ENCODE data around the gene PDCD4. TPM values are rescaled to one million over a fixed set of nuclear protein-coding genes. Genes with fewer than 3 reads are reported as not detected.

The PDCD4 gene
- total RNA-seq, 1 experiment from 2014 or later, result 32.7 TPM

GRCh38 chr10:110919971-110920881, 48.5 kb downstream of the PDCD4 start:
- Mint-ChIP-seq H3K4me1 (peaks cover 32% of the 10 kb centered on the region), H3K9me3 (no peaks in the 10 kb centered on the region), H3K27me3 (ENCODE audit: low read depth) (no peaks in the 10 kb centered on the region), H3K27ac (peak overlapping the region; percentile 80), H3K4me3 (peak overlapping the region; percentile 89), H3K36me3 (no peaks in the 10 kb centered on the region)
- TF ChIP-seq CBFB (CRISPR knock-in tag; IDR thresholded peaks at IDR 0.05; ENCODE audit: low read depth), result no peak
- no peak for TF ChIP-seq ZNF138 (CRISPR knock-in tag; conservative IDR thresholded peaks at IDR 0.05)
- DNase-seq (ENCODE audit: low spot score) (peak; percentile 21), ATAC-seq (no peak)
- POLR2A ChIA-PET, result no interaction called here
- CTCF ChIA-PET, result no interaction called here

- CTCF ChIA-PET, result interaction anchor here (0.6 kb wide), 1 partner anchor 840 kb away, joined by 3 read pairs; no protein-coding TSS in a partner anchor
- Mint-ChIP-seq H3K9me3 (no peaks in the 10 kb centered on the region), H3K27me3 (ENCODE audit: low read depth) (no peaks in the 10 kb centered on the region), H3K36me3 (no peaks in the 10 kb centered on the region), H3K4me1 (0 out of 2 replicates have a peak, but pooled peaks cover 11% of the 10 kb centered on the region), H3K4me3 (no peak overlapping the region), H3K27ac (no peak overlapping the region)
- DNase-seq (ENCODE audit: low spot score) (no peak), ATAC-seq (no peak)
- POLR2A ChIA-PET, result no interaction called here
- no peak for TF ChIP-seq ZNF281 (CRISPR knock-in tag; IDR thresholded peaks at IDR 0.05)
- peak; percentile 70; the same call in 1 of the 2 replicates for TF ChIP-seq GABPB1 (CRISPR knock-in tag; IDR thresholded peaks at IDR 0.05)
- no peak for TF ChIP-seq TEAD1 (CRISPR knock-in tag; IDR thresholded peaks at IDR 0.05)
Observed at GRCh38 chr10:110923856-110924493, 52.2 kb downstream of the PDCD4 start.

- ATAC-seq, result no peak
- no peak overlapping the region for H3K4me3 Mint-ChIP-seq
- ChIA-PET POLR2A (interaction anchor here (2.7 kb wide), 1 partner anchor 9 kb away, joined by 13 read pairs; the partner anchor contains the start of genes BBIP1 and SHOC2), CTCF (interaction anchor here (2.1 kb wide), 1 partner anchor 9 kb away, joined by 10 read pairs; the partner anchor contains the start of genes BBIP1 and SHOC2)
- no peaks in the 10 kb centered on the region for H3K27me3 Mint-ChIP-seq (ENCODE audit: low read depth)
- H3K9me3 Mint-ChIP-seq, result no peaks in the 10 kb centered on the region
- no peaks in the 10 kb centered on the region for H3K36me3 Mint-ChIP-seq
- DNase-seq (ENCODE audit: low spot score), result no peak
- H3K4me1 Mint-ChIP-seq, result peaks cover 2% of the 10 kb centered on the region; the same call in 1 of the 2 replicates
- no peak overlapping the region for H3K27ac Mint-ChIP-seq
- no peak for TF ChIP-seq ZBTB43 (CRISPR knock-in tag; IDR thresholded peaks at IDR 0.05)
- TF ChIP-seq CREM (CRISPR knock-in tag; IDR thresholded peaks at IDR 0.05), result no peak
- TF ChIP-seq ZNF396 (CRISPR knock-in tag; IDR thresholded peaks at IDR 0.05; ENCODE audit: borderline replicate concordance), result no peak
- no peak for TF ChIP-seq ATF3 (CRISPR knock-in tag; conservative IDR thresholded peaks at IDR 0.05)
- no peak for TF ChIP-seq ATF2 (CRISPR knock-in tag; IDR thresholded peaks at IDR 0.05; ENCODE audit: borderline replicate concordance, low read depth)
- TF ChIP-seq ZBTB21 (CRISPR knock-in tag; IDR thresholded peaks at IDR 0.05; ENCODE audit: borderline replicate concordance), result no peak
- TF ChIP-seq HMGA2 (CRISPR knock-in tag; IDR thresholded peaks at IDR 0.05), result no peak
- TF ChIP-seq ZNF281 (CRISPR knock-in tag; IDR thresholded peaks at IDR 0.05), result no peak
- no peak for TF ChIP-seq ATF1 (CRISPR knock-in tag; IDR thresholded peaks at IDR 0.05)
- no peak for TF ChIP-seq MYBL2 (CRISPR knock-in tag; IDR thresholded peaks at IDR 0.05)
- TF ChIP-seq GABPB1 (CRISPR knock-in tag; IDR thresholded peaks at IDR 0.05), result no peak
- no peak for TF ChIP-seq GRHL2 (CRISPR knock-in tag; IDR thresholded peaks at IDR 0.05; ENCODE audit: insufficient replicate concordance, severe bottlenecking)
- no peak for TF ChIP-seq AFF4 (CRISPR knock-in tag; IDR thresholded peaks at IDR 0.05; ENCODE audit: borderline replicate concordance)
Observed at GRCh38 chr10:110927461-110927860, 55.7 kb downstream of the PDCD4 start.

Measured in WTC11 (cell line).